ENCODE measurements around the gene TXK. TPM values are rescaled to one million over a fixed set of nuclear protein-coding genes. Genes with fewer than 3 reads are reported as not detected.

TXK gene
- total and polyA plus RNA-seq, 10 of the 15 experiments (the other 5 are each of a cell fraction or from before 2014, with no cell fraction given) = 0.44 to 2.9 (median 1.4) TPM

GRCh38 chr4:48127682-48128404 lies 6.2 kb downstream of the TXK start (continued):
- TF ChIP-seq, protein P1, sequence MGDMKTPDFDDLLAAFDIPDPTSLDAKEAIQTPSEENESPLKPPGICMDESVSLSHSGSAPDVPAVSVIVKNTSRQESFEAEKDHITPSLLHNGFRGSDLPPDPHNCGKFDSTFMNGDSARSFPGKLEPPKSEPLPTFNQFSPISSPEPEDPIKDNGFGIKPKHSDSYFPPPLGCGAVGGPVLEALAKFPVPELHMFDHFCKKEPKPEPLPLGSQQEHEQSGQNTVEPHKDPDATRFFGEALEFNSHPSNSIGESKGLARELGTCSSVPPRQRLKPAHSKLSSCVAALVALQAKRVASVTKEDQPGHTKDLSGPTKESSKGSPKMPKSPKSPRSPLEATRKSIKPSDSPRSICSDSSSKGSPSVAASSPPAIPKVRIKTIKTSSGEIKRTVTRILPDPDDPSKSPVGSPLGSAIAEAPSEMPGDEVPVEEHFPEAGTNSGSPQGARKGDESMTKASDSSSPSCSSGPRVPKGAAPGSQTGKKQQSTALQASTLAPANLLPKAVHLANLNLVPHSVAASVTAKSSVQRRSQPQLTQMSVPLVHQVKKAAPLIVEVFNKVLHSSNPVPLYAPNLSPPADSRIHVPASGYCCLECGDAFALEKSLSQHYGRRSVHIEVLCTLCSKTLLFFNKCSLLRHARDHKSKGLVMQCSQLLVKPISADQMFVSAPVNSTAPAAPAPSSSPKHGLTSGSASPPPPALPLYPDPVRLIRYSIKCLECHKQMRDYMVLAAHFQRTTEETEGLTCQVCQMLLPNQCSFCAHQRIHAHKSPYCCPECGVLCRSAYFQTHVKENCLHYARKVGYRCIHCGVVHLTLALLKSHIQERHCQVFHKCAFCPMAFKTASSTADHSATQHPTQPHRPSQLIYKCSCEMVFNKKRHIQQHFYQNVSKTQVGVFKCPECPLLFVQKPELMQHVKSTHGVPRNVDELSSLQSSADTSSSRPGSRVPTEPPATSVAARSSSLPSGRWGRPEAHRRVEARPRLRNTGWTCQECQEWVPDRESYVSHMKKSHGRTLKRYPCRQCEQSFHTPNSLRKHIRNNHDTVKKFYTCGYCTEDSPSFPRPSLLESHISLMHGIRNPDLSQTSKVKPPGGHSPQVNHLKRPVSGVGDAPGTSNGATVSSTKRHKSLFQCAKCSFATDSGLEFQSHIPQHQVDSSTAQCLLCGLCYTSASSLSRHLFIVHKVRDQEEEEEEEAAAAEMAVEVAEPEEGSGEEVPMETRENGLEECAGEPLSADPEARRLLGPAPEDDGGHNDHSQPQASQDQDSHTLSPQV (IDR thresholded peaks at IDR 0.05) = no peak
- TF ChIP-seq IRF4 (IDR thresholded peaks at IDR 0.05; ENCODE audit: low read depth, low read length) = peak; percentile 83; the same call in 1 of the 2 replicates
- TF ChIP-seq YY1 (IDR thresholded peaks at IDR 0.05; ENCODE audit: low read depth, low read length) = no peak
- no peak for TF ChIP-seq SUZ12 (IDR thresholded peaks at IDR 0.05; ENCODE audit: unreplicated experiment)
- TF ChIP-seq NRF1 (conservative IDR thresholded peaks at IDR 0.05; ENCODE audit: low read depth, low read length) = no peak
- peak; percentile 74; the same call in 1 of the 2 replicates for TF ChIP-seq CREM (IDR thresholded peaks at IDR 0.05; ENCODE audit: low read depth)
- TF ChIP-seq HDAC6 (IDR thresholded peaks at IDR 0.05; ENCODE audit: unreplicated experiment) = no peak
- peak; percentile 85 for TF ChIP-seq IKZF1 (conservative IDR thresholded peaks at IDR 0.05)
- peak; percentile 52; the same call in 1 of the 2 replicates for TF ChIP-seq DPF2 (IDR thresholded peaks at IDR 0.05)
- TF ChIP-seq IRF5 (IDR thresholded peaks at IDR 0.05; ENCODE audit: borderline replicate concordance) = no peak
- TF ChIP-seq, protein P2, sequence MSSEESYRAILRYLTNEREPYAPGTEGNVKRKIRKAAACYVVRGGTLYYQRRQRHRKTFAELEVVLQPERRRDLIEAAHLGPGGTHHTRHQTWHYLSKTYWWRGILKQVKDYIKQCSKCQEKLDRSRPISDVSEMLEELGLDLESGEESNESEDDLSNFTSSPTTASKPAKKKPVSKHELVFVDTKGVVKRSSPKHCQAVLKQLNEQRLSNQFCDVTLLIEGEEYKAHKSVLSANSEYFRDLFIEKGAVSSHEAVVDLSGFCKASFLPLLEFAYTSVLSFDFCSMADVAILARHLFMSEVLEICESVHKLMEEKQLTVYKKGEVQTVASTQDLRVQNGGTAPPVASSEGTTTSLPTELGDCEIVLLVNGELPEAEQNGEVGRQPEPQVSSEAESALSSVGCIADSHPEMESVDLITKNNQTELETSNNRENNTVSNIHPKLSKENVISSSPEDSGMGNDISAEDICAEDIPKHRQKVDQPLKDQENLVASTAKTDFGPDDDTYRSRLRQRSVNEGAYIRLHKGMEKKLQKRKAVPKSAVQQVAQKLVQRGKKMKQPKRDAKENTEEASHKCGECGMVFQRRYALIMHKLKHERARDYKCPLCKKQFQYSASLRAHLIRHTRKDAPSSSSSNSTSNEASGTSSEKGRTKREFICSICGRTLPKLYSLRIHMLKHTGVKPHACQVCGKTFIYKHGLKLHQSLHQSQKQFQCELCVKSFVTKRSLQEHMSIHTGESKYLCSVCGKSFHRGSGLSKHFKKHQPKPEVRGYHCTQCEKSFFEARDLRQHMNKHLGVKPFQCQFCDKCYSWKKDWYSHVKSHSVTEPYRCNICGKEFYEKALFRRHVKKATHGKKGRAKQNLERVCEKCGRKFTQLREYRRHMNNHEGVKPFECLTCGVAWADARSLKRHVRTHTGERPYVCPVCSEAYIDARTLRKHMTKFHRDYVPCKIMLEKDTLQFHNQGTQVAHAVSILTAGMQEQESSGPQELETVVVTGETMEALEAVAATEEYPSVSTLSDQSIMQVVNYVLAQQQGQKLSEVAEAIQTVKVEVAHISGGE (CRISPR knock-in tag; IDR thresholded peaks at IDR 0.05) = no peak
- TF ChIP-seq NFXL1 (IDR thresholded peaks at IDR 0.05; ENCODE audit: borderline replicate concordance) = no peak
- TF ChIP-seq NFYA (IDR thresholded peaks at IDR 0.05; ENCODE audit: borderline replicate concordance, low read depth, low read length) = no peak
- no peak for TF ChIP-seq E4F1 (IDR thresholded peaks at IDR 0.05; ENCODE audit: borderline replicate concordance, partially characterized antibody)
- TF ChIP-seq RELA (IDR thresholded peaks at IDR 0.05; ENCODE audit: borderline replicate concordance, partially characterized antibody) = no peak
- TF ChIP-seq ZNF24 (IDR thresholded peaks at IDR 0.05) = 0 out of 2 replicates have a peak, but pooled peaks have one; percentile 37
- no peak for TF ChIP-seq SIN3A (IDR thresholded peaks at IDR 0.05; ENCODE audit: low read depth, low read length)
- peak; percentile 95 for TF ChIP-seq JUNB (IDR thresholded peaks at IDR 0.05)
- no peak for TF ChIP-seq KLF5 (IDR thresholded peaks at IDR 0.05; ENCODE audit: partially characterized antibody)
- TF ChIP-seq NR2F1 (conservative IDR thresholded peaks at IDR 0.05) = peak; percentile 56

Measured in GM12878 (cell line).